Femur (tissue), 1 donor: ENCODE results near the gene FERMT2.
"Not testable (repeated sequence)": the region's sequence is repeated elsewhere in the genome, so short reads cannot be mapped to it uniquely, and the experiment has no call there.

Source experiments
- DNase-seq: peaks from one replicate; pipeline ENCODE4 v3.0.0-alpha.2; 2017

The FERMT2 gene

DNA sequence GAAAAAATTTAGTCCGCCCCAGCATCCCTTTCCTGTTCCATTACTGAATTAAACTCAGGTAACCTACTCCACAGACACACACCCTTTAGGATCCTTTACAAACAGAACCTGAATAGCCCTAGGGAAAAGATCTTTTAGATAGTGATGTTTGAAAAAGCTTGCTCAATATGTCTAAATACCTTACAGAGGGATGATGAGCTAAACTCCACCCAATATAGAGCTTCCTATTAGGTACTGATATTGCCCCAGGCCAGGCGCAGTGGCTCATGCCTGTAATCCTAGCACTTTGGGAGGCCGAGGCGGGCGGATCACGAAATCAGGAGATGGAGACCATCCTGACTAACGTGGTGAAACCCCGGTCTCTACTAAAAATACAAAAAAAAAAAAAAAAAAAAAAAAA is 50.1 kb downstream of the FERMT2 start:
- DNase-seq, result no peak

DNA sequence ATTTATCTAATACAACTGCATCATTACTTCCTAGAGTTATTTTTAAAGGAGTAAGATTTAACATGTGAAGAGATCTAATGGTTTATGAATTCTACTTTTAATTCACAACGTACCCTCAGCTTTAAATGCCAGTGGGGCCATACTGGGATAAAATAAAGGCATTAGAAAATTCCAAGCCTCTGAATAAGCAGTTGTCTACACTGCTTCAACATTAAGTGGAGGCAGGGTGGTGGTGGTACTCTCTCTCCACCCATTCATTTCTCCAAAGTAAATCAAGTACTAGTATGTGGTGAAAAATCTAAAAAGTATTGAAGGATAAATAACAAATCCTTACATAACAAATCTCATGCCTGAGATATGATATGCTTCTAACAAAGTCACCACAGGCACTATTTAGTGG is 52.4 kb downstream of the FERMT2 start:
- DNase-seq, result no peak

DNA sequence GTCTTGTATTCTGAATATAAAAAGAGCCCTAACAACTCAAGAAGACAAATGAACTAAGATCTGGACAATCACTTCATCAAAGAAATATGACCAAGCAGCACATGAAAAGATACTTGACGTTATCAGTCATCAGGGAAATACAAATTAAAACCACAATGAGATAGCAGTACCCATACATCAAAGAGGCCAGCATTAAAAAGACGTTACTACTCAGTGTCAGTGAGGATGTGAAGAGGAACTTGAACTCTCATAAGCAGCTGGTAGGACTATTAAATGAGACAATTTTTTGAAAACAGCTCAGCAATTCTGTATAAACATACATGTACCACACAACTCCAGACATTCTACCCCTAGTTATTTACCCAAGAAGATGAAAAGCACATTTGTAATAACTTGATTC is 55.9 kb downstream of the FERMT2 start:
- no peak for DNase-seq

DNA sequence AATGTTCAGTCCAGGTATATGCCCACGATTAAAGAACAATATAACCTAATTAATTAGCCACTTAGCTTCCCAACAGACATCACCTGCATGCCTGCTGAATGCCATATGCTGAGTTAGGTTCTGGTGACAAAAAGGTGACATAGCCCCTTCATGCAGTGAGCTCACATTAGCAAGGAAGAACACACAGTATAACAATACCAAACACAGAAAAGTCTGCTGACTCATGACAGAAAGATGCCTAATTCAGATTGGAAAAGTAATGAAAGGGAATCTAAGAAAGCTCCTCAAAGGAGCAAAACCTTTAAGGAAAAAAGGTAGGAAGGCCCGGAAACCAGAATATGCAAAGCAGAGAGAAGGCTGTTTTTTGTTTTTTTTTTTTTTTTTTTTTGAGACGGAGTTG is 59.0 kb downstream of the FERMT2 start:
- no peak for DNase-seq

DNA sequence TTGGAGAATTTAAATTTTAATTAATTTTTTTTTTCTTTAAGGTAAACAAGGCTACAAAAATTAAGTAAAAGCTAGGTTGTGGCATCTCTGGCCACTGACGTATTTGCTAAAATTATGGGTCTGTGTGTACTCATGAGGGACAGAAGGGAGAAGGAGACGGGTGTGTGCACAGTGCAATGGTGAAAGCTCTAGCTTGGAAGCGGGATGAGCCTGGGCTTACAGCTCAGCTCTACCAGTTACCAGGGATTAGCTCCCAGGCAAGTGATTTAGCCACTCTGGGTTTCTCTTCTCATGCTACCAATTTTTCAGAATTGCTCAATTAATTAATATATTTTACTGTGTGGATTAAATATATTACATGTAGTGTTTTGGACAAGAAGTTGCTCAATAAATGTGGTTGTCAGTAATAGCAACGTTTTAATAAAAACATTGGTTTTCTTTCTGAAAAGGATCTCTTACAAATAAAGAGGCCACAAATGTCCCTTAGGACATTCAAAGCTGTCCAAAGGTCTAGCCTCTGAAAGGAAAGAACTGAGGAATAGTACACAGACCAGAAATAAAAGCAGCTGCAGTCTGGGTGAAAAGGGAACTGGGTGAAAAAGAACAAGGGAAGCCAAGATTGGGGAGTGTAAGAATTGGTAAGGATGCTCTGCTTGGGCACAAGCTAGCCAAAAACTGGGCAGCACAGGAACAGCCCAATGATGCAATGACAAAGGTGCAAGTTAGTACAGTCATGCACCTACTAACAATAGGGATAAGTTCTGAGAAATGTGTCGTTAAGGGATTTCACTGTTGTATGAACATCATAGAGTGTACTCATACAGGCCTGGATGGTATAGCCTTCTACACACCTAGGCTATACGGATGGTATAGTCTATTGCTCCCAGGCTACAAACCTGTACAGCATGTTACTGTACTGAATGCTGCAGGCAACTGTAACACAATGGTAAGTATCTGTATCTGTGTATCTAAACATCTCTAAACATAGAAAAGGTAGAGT is 61.7 kb downstream of the FERMT2 start:
- DNase-seq, result no peak

DNA sequence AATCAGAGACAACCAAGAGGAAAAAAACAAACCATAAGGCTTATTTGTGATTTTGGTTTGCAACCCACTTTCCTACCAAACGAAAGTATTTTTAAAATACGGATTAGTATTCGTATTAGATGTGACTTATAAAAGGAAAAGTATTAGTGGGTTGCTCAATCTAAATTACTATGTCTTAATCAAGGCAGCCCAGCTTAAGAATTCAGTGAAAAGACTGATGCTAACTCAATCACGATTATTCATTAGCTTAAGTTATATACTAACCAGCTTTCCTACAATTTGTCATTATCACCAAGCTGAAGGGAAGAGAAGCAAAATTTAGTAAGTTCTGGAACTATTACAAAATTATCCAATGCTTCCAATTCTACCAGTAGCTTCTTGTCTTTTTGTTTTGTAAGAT is 62.7 kb downstream of the FERMT2 start:
- no peak for DNase-seq

DNA sequence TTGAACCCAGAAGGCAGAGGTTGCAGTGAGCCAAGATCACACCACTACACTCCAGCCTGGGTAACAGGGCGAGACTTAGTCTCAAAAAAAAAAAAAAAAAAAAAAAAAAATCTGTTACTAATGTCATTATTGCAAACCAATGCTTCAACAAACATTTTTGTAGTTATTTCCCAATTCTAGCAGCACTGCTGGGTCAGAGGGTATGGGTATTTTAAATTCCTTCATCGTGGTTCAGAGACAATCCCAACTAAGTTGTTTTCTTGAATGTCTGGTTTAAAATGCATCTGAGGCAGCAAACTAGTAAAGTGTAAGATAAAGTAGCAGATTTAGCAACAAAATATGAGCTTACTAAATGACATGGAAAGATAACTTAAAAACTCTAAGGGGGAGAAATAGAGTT is 65.6 kb downstream of the FERMT2 start:
- no peak for DNase-seq

DNA sequence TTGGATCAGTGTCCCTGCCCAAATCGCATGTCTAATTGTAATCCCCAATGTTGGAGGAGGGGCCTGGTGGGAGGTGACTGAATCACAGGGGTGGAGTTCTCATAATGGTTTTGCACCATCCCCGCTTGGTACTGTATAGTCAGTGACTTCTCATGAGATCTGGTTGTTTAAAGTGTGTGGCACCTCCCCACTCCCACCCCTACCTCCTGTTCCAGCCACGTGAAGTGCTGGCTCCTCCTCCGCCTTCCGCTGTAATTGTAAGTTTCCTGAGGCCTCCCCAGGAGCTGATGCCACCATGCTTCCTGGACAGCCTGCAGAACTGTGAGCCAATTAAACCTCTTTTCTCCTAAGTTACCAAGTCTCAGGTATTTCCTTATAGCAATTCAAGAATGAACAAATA is 67.2 kb downstream of the FERMT2 start:
- DNase-seq, result no peak

DNA sequence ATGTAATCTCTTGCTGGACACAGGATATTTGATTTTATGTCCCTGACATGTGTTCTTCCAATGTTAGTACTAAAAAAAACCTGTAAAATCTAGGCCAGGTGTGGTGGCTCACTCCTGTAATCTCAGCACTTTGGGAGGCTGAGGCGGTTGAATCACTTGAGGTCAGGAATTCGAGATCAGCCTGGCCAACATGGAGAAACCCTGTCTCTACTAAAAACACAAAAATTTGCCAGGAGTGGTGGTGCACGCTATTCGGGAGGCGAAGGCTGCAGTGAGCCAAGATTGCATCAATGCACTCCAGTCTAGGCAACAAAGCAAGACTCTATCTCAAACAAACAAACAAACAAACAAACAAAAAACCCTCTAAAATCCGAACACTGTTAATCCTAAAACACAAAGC is 68.0 kb downstream of the FERMT2 start:
- DNase-seq, result no peak

DNA sequence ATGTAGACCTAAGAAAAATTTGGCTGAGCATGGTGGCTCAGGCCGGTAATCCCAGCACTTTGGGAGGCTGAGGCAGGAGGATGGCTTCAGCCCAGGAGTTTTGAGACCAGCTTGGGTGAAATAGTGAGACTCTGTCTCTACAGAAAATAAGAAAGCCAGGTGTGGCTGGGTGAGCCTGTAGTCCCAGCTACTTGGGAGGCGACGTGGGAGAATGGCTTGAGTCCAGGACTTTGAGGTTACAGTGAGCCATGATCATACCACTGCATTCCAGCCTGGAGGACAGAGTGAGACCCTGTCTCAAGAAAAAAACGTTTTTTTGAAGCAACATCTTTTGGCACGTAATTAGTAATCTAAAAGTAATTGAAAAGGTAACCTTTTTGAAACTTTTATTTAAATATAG is 70.9 kb downstream of the FERMT2 start:
- no peak for DNase-seq

DNA sequence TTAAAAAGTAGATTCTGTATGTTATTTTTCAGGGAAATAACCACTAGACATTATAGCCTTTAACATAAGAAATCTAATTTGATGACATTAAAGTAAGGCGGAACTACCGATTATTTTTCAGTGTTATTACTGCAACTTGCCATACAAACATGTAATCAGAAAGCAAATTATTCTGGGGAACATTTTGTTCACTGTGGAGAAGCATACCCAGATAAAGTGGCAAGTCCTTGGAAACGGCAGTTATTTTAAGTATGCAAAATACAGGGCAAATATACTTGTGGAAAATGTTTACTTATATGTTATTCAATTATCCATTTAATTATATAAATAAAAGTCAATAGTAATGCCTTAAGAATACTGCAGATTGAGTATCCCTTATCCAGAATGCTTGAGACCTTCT is 71.9 kb downstream of the FERMT2 start:
- no peak for DNase-seq

DNA sequence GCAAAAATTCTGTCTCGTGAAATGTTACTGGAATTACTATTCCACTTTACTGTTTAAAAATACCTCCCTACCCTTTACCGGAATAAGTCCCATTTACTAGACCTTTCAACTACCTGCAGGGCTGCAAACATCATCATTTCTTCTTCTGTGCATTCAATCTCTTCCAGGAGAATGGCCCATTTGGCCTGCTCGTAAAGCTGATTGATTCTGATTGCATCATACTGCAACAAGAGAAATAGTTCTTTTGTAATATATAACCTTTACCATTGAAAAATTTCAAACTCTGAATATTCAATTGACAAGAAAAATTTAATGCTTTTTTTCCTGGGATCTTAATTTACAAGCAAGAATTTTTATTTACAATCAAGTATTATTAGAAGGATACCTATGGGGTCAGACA is 72.4 kb downstream of the FERMT2 start:
- no peak for DNase-seq

DNA sequence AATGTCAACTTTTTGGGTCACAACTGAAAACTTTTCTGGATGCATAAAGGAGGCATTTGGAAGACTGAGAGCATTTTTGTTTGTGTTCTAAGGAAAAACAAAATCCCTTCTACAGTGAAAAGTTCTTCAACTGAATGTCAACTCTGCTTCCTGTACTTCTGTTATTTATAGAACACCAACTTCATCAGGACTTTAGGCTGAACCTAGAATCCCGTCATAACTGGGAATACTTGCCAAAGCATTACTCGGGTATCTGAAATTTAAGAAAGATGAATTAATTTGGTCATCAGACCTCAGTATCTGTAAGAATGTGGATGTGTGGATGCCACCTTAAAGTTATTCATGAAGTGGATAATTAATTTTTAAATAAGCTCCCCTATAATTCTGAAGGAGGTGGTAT is 73.2 kb downstream of the FERMT2 start:
- no peak for DNase-seq

DNA sequence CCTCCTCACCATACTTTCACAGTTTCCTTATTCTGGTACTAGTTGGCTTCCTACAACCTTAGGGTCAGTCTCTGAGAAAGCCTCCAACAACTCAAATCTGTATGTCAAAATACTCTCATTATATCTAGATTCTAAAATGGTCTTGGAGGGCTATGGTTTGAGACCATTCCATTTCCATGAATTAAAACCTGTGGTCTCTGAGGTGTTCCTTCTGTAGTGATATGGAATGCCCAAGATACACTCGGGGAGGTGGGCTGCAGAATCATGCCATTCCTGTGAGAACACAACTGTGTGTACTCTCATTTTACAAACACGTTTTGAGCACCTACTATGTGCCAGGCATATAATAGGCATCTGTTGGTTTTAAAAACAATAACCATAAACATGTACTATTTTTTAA is 74.0 kb downstream of the FERMT2 start:
- no peak for DNase-seq

DNA sequence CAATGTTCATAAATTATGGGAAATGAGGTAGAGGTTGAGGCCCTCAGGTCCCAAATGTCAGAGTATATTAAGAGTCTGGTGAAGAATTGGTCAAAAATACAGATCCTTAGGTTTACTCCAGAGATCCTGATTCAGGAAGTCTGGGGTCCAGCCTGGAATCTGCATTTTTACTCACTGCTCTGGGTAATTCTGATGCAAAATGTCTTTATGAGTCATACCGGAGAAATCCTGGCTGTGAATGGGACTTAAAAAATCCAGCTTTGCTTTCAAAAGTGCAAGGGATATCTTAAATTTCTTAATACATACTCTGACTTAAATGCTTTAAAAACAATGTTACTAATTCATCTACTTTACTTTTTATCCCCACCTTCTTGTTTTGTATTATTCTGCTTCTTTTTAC is 74.5 kb downstream of the FERMT2 start:
- no peak for DNase-seq

DNA sequence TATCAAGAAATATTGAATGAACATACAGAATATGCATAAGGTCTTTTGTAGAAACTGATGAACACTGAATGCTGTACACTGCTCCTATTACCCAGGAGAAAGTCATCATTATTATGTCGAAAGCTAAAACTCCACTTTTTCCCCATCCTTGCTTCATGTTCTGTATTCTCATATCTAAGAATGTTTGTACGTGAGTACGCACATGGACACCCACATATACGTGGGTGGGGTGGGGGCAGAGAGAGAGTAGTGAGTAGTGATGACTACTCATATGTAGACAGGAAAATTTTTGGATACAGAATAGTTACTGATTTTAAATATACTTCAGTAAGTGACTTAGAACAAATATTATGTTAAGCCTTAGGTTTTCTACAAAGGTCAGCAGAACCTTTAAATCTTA is 75.1 kb downstream of the FERMT2 start:
- DNase-seq, result no peak

DNA sequence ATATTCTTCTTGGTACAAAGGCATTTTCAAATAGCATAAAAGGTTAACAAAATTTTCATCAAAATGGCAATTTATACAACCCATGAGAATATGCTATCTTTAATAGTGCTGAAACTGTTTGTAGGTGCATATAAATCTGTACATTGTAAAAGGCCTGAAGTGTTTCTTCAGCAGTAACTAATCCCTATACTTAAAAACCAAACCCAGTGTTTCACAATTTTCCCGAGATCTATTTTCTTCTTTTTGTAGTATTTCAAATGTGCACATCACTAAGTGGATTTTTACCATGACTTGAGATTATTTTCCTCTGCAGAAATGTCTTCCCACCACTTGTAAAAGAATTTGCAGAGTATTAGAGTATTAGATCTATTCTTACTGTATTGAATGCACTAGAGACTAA is 76.5 kb downstream of the FERMT2 start:
- no peak for DNase-seq

DNA sequence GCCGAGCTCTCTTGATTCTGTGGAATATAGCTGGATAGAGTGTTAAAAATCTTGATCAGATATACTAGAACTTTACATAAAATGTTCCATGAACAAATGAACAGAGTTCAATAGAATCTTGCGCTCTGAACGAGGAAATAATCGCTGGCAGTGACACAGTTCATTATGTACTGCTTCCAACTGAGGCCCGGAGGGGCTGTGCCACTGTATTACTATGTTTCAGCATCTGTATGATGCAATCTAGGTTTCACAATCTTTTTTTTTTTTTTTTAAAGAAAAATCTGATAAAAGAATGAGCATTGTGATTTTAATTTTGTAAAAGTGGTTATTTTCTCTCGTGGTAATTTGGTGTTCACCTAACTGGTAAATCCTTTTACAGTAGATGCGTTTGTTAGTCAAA is 77.2 kb downstream of the FERMT2 start:
- no peak for DNase-seq

DNA sequence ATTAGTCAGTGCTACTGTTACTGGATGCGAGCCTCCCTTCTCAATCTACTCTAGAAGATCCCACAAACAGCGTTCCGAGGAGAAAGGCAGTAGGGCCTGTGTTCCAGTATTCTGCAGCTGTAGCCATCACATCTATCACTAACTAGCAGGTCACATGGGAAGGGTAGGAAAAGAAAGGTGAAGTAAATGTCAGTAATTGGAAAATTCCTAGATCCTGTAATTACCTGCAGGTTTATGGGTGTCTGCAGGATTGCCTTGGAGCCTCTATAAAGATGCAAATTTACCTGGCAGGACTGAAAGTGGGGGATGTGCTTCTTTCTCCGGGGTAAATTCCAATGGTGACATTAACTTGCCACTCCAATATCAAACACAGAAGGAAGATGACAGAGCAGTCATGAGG is 77.8 kb downstream of the FERMT2 start:
- DNase-seq, result no peak

DNA sequence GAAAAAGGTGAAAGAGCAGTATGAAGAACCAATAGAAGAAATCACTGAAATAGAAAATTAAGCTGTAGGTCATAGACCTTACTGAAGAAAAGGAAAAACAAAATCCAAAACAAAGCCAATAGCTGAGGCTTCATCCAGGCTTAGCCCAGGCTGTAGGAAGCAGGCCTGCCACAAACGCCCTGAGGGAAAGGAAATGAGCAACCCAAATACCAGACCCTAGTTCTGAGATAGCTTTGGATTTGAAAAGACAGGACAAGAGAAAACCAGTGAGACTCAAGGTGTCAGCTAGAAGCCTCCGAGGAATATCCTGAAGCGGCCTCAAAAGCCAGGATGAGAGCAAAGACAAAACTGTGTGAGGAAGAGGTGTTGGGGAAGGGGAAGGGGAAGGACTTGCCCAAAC is 79.2 kb downstream of the FERMT2 start:
- DNase-seq, result no peak

DNA sequence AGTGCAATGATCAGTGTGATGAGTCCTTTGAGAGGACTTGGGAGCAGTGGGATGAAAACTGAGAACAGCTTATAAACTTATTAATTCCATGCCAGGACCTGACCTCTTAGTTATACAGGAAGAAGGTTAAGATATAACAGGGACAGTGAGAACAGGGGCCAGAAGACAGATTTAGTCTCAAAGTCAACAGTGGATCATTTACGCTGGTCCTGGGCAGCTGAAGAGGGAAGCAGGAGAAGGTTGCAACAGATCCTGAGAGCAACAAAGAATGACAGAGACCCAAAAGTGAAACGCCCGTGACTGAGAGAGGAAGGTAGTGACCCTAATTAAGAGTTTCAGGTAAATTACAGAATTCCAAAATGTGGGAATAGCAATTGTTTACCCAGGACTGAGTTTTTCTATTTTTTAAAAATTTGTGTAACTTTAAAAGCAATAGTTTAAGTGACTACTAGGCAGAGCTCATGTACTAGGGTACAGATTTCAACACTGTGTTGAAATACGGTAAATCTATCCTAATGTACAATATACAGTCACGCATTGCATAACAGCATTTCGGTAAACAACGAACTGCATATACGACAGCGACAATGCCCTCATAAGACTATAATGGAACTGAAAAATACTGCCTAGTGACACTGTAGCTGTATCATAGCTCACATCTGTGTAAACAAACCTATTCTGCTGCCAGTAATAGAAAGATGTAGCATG is 81.8 kb downstream of the FERMT2 start:
- no peak for DNase-seq

DNA sequence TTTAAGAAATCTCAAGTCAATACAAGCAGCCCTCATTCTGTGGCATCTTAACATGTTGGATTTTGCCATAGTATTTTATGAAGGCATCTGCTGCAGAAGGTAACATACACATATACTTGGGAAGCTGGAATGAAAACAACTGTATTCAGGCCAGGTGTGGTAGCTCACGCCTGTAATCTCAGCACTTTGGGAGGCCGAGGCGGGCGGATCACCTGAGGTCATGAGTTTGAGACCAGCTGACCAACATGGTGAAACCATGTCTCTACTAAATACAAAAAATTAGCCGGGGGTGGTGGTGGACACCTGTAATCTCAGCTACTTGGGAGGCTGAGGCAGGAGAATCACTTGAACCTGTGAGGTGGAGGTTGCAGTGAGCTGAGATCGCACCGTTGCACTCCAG is 86.0 kb downstream of the FERMT2 start:
- not testable (repeated sequence) for DNase-seq

DNA sequence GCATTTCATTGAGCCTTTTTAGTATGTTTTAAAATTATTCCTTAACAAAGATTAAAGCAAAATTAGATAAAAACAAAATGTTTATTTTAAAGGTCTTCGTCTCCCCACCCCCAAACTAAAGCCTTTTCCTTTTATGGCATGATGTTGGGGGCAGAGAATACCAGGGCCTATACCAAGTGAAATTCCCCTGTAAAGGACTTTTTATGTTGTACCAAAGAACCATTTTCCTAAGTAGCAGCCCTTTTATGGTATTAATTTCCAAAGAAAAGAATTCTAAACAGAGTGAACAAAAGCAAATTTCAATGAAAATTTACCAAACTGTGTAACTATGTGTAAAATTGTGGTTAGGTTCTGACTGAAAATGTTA is 87.5 kb downstream of the FERMT2 start:
- no peak for DNase-seq

DNA sequence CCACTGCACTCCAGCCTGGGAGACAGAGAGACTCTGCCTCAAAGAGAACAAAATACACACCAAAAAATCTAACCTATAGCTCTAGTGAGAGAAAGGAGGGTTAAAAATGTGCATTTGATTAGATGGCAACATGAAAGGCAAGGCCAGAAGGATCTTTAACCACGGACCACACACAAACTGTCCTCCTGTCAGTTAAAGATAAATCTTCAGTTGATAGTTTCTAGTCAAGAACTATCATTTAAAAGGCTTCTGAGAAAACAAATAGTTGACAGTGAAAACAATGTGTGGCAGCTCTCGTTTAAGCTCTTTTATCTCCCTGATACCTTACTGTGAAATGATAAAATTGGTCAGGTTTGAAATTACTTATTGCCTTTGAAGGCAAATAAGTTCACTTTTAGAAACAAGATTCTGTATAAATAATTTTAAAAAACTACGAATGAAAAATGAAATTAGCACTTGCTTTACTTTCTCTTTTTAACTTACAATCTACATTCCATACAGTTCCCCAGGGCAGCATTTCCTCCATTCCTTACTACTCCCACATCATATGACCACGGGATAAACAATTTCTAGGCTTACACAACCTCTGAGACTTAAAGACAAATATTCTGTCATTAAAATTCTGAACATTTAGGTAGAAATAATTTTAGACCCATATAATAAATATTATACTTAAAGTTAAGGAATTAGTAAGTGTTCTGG is 88.1 kb downstream of the FERMT2 start:
- no peak for DNase-seq
